ENCODE data around the gene IRF2BPL.
A peak's percentile ranks its signal among the peaks of the same experiment; 100 is the strongest.

The IRF2BPL gene

DNA sequence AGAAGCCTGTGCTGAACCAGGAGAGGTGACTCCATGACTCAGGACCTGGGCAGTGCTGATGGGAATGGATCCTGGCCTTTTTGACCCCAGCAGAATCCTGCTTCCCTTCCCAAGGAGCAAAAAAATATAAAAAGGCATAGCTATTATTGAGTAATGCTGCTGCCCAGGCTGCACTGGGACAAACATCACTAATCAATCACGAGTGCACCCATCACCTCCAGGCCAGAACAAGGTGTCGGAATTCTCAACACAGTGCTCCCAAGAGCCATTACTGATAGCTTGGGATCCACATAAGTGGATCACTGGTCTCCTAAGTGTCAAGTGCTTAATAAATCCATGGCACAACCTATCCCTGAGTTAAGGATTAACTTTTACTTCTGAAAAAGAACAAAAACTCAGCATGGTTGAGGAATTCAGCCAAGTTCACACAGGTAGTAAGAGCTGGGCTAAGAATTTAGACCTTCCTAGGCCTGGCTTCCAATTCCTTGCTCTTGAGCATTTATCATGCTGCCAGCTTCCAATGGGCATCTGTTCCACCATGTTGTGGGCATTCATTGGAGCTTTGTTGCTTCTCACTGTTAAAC lies 31.9 kb downstream of the IRF2BPL start:
- peaks cover 4% of the 10 kb centered on the region for H3K36me3 Mint-ChIP-seq (ENCODE audit: insufficient read depth)
- H3K27me3 Mint-ChIP-seq, result no peaks in the 10 kb centered on the region
- no peaks in the 10 kb centered on the region for H3K4me1 Mint-ChIP-seq
- H3K27ac Mint-ChIP-seq (ENCODE audit: low read depth), result no peak overlapping the region
- ATAC-seq (replicated peaks; ENCODE audit: extremely low read depth, poor library complexity, severe bottlenecking) (no peak), DNase-seq (ENCODE audit: low spot score in 2 of 2) (no peak)
- H3K4me3 Mint-ChIP-seq, result no peak overlapping the region
- no peaks in the 10 kb centered on the region for H3K9me3 Mint-ChIP-seq

DNA sequence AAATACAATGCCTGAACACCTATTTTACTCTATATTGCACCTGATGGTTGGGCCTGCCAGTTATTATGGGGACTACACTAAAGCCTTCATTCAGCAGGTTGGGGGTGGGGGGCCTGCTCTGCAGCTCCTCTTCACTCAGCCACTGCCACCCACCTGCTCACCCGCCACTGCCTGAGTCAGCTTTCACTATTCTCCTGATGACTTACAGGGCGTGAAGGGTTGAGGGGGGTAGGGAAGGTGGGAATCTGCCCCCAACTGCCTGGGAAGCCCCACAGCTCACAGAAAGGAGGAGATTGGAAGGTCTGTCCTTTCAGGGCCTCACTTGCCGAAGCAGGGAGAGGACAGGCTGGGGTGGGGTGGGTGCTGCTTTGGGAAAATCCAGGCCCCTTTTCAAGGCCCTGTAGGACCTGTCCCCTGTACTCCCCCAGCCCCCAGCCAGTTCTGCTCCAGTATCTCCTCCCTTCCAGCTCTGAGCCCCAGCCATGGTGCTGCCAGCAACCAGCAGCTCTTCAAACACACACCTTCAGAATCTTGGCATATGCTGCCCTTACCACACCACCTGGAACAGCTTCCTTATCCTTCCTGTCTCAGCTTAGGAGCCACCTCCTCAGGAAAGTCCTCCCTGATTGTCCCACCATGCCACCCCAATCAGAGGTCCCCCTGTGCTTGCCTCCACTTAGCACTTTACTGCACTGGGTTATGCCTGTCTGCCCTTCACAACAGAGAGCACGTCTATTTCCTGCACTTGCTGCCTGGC lies 33.1 kb downstream of the IRF2BPL start:
- Mint-ChIP-seq H3K27ac (ENCODE audit: low read depth) (no peak overlapping the region), H3K36me3 (ENCODE audit: insufficient read depth) (peaks cover 2% of the 10 kb centered on the region), H3K9me3 (no peaks in the 10 kb centered on the region), H3K4me3 (no peak overlapping the region), H3K4me1 (no peaks in the 10 kb centered on the region), H3K27me3 (no peaks in the 10 kb centered on the region)
- no peak for ATAC-seq (replicated peaks; ENCODE audit: extremely low read depth, poor library complexity, severe bottlenecking)
- no peak for DNase-seq (ENCODE audit: low spot score in 2 of 2)

DNA sequence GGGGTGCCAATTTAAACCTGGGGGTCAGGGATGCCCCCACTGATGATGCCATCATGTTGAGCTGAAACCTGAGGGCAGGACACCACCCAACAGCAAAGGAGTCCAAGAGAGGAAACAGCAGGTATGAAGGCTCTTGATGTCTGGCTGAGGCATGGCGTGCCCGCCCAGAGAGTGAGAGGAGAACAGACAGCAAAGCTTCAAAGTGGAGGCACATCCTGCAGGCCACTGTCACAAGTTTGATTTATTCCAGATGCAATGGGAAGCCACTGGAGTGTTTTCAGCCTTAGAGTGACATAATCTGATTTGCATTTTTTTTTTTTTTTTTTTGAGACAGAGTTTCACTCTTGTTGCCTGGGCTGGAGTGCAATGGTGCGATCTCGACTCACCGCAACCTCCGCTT lies 34.8 kb downstream of the IRF2BPL start:
- Mint-ChIP-seq H3K36me3 (ENCODE audit: insufficient read depth) (peaks cover 2% of the 10 kb centered on the region), H3K27me3 (no peaks in the 10 kb centered on the region), H3K27ac (ENCODE audit: low read depth) (no peak overlapping the region), H3K4me1 (no peaks in the 10 kb centered on the region), H3K9me3 (no peaks in the 10 kb centered on the region), H3K4me3 (no peak overlapping the region)
- ATAC-seq (replicated peaks; ENCODE audit: extremely low read depth, poor library complexity, severe bottlenecking), result no peak
- no peak for DNase-seq (ENCODE audit: low spot score in 2 of 2)

DNA sequence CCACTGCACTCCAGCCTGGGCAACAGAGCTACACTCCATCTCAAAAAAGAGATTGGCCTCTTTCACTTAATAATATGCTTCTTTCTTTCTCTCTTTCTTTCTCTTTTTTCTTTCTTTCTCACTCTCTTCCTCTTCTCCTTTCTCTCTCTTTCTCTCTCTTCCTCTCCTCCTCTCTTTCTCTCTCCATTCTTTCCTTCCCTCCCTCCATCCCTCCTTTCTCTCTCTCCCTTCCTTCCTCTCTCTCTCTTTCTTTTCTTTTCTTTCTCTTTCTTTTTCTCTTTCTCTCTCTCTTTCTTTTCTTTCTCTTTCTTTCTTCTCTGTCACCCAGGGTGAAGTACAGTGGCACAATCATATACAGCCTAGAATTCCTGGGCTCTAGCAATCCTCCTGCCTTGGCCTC lies 38.4 kb downstream of the IRF2BPL start:
- Mint-ChIP-seq H3K4me3 (no peak overlapping the region), H3K27ac (ENCODE audit: low read depth) (no peak overlapping the region), H3K36me3 (ENCODE audit: insufficient read depth) (peaks cover 2% of the 10 kb centered on the region), H3K4me1 (no peaks in the 10 kb centered on the region), H3K27me3 (no peaks in the 10 kb centered on the region), H3K9me3 (no peaks in the 10 kb centered on the region)
- DNase-seq (ENCODE audit: low spot score in 2 of 2), result no peak
- ATAC-seq (replicated peaks; ENCODE audit: extremely low read depth, poor library complexity, severe bottlenecking), result no peak

DNA sequence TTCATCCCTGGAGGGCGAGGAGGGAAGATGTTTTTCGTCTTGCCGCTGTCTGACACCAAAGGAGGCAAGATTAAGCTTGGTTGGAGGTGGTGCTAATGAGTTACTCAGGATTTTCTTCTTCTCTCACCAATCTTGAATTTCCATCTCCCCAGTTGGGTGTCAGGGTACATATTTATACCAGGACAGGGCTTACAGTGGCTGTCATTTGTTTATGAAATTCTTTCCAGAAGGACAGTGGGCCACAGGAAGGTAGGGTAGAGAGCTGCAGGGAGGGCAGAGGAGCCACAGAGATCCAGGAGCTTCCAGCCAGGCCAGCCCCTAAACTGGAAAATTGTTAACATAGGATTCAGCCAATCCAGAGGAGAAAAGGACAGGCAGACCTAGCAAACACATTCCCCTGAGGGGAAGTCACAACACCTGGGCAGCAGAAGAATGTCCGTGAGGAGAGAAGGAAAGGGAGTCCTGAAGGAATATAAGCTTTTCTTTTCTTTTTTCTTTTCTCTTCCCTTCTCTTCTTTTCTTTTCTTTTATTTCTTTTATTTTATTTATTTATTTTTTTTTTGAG lies 40.5 kb downstream of the IRF2BPL start:
- Mint-ChIP-seq H3K4me3 (no peak overlapping the region), H3K4me1 (no peaks in the 10 kb centered on the region), H3K27me3 (no peaks in the 10 kb centered on the region), H3K36me3 (ENCODE audit: insufficient read depth) (peaks cover 2% of the 10 kb centered on the region), H3K9me3 (no peaks in the 10 kb centered on the region), H3K27ac (ENCODE audit: low read depth) (no peak overlapping the region)
- no peak for DNase-seq (ENCODE audit: low spot score in 2 of 2)
- no peak for ATAC-seq (replicated peaks; ENCODE audit: extremely low read depth, poor library complexity, severe bottlenecking)

DNA sequence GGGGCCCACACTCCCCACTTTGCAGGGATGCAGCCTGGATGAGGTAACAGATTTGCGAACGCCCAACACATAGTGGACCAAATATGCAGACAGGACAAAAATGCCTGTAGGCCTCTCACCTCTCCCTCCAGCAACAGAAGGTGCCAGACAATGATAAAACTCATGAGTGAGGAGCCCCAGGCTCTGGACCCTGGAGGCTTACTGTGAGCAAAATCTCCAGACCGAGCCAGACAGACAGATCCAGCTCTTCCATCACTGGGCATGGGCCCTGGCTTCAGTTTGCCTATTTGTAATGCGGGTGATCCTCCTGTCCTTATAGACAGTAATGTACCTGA lies 42.3 kb downstream of the IRF2BPL start:
- DNase-seq (ENCODE audit: low spot score in 2 of 2) (no peak), ATAC-seq (replicated peaks; ENCODE audit: extremely low read depth, poor library complexity, severe bottlenecking) (no peak)
- Mint-ChIP-seq H3K4me1 (no peaks in the 10 kb centered on the region), H3K27me3 (no peaks in the 10 kb centered on the region), H3K9me3 (no peaks in the 10 kb centered on the region), H3K36me3 (ENCODE audit: insufficient read depth) (no peaks in the 10 kb centered on the region), H3K27ac (ENCODE audit: low read depth) (no peak overlapping the region), H3K4me3 (no peak overlapping the region)

DNA sequence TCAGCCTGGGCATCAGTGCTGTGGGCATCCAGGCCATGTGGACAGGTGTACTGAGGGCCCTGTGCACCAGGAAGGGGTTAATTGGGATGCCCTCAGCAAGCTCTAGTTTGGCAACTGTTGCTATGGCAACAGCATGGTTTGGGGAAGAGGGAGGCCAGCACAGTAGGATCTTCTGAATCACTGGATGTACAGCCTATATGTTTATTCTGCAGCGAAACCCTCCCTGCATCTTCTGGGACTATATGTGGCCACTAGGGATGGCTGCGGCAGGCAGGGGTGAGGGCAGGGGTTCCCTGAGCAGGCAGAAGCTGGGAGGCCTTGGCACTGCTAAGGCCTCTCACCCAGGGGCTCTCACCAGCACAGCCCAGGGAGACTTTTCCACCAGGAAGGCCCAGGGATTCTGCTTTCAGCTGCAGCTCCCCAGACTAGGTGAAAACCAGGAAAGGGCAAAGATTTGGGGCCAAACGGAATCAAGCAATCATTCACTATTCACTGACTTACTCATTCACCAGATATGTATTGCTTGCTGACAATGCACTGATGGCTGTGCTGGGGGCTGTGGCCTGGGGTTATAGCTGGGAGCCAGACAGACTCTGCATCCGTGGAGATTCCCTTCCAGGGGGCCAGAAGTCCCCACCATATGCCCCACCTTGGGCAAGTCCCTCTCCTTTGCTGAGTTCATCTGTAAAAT lies 42.8 kb downstream of the IRF2BPL start:
- no peak overlapping the region for H3K27ac Mint-ChIP-seq (ENCODE audit: low read depth)
- no peaks in the 10 kb centered on the region for H3K36me3 Mint-ChIP-seq (ENCODE audit: insufficient read depth)
- no peaks in the 10 kb centered on the region for H3K27me3 Mint-ChIP-seq
- H3K9me3 Mint-ChIP-seq, result no peaks in the 10 kb centered on the region
- ATAC-seq (replicated peaks; ENCODE audit: extremely low read depth, poor library complexity, severe bottlenecking) (no peak), DNase-seq (ENCODE audit: low spot score in 2 of 2) (no peak)
- no peaks in the 10 kb centered on the region for H3K4me1 Mint-ChIP-seq
- H3K4me3 Mint-ChIP-seq, result no peak overlapping the region

DNA sequence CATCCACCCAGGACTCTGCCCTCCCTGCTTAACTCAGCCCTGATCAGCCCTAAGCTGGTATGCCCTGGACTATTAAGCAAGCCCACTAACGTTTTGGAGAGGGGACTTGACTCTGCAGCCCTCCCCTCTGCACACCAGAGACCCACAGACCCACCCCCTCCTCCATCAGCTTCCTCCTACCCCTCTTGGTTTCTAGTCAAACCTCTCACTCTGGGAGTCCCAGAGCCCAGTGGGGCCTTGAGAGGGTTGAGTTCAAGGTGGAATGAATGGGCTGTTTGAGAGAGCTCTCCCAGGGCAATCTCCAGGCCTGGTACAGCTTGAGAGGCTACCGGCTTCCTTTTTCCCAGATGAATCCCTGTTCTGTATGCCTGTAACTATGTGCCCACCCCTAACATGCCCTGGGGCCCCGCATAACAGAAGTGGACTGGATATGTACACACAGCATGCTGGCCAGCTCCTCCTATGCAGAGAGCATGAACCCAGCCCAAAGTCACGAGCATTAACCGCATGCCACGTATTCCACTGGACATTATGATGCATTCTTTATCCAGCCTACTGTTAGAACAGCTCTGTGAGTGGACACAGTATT lies 43.6 kb downstream of the IRF2BPL start:
- DNase-seq (ENCODE audit: low spot score in 2 of 2) (no peak), ATAC-seq (replicated peaks; ENCODE audit: extremely low read depth, poor library complexity, severe bottlenecking) (no peak)
- no peaks in the 10 kb centered on the region for H3K9me3 Mint-ChIP-seq
- H3K4me1 Mint-ChIP-seq, result no peaks in the 10 kb centered on the region
- H3K27me3 Mint-ChIP-seq, result no peaks in the 10 kb centered on the region
- H3K27ac Mint-ChIP-seq (ENCODE audit: low read depth), result no peak overlapping the region
- H3K36me3 Mint-ChIP-seq (ENCODE audit: insufficient read depth), result no peaks in the 10 kb centered on the region
- H3K4me3 Mint-ChIP-seq, result no peak overlapping the region

DNA sequence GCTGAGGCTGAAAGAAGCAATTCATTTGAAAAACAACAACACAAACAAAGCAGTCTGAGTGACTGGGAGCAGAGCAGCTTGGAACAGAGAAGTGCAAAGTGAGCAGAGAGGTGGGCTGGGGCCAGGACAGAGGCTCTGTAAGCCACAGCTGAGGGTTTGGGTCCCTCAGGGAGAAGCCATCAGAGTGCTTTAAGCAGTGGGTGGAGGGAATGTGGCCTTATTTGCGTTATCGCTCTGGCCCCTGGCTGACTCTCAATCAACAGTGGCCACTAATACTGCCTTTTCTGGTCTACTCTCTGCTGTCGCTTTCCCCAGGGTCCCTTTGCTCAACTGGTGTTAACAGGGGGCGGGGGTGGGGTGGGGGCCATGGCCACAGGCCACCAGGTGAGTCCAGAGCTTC lies 44.2 kb downstream of the IRF2BPL start:
- DNase-seq (ENCODE audit: low spot score in 2 of 2), result no peak
- Mint-ChIP-seq H3K36me3 (ENCODE audit: insufficient read depth) (no peaks in the 10 kb centered on the region), H3K27me3 (no peaks in the 10 kb centered on the region), H3K27ac (ENCODE audit: low read depth) (no peak overlapping the region), H3K4me1 (no peaks in the 10 kb centered on the region), H3K9me3 (no peaks in the 10 kb centered on the region), H3K4me3 (no peak overlapping the region)
- no peak for ATAC-seq (replicated peaks; ENCODE audit: extremely low read depth, poor library complexity, severe bottlenecking)

DNA sequence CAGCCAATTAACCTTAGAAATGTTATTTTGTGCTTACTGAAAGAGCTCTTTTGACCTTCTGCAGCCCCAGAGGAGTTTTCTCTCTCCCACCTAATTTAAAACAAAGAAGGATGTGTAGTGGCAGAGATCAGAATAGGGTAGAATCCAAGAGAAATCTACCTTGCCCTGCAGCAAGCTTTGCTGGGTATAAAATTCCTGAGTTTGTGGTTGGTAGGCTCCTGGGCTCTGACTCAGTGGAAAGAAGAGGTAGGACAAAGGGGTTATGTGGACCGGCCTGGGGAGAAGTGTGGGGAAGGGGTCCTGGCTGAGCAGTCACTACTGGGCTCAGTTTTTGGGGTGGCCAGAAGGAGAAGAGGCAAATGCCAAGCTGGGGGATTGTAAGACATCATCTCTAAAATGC lies 46.8 kb downstream of the IRF2BPL start:
- Mint-ChIP-seq H3K27ac (ENCODE audit: low read depth) (no peak overlapping the region), H3K27me3 (no peaks in the 10 kb centered on the region), H3K4me1 (peaks cover 9% of the 10 kb centered on the region), H3K36me3 (ENCODE audit: insufficient read depth) (no peaks in the 10 kb centered on the region), H3K4me3 (no peak overlapping the region), H3K9me3 (no peaks in the 10 kb centered on the region)
- DNase-seq (ENCODE audit: low spot score in 2 of 2) (no peak), ATAC-seq (replicated peaks; ENCODE audit: extremely low read depth, poor library complexity, severe bottlenecking) (no peak)

DNA sequence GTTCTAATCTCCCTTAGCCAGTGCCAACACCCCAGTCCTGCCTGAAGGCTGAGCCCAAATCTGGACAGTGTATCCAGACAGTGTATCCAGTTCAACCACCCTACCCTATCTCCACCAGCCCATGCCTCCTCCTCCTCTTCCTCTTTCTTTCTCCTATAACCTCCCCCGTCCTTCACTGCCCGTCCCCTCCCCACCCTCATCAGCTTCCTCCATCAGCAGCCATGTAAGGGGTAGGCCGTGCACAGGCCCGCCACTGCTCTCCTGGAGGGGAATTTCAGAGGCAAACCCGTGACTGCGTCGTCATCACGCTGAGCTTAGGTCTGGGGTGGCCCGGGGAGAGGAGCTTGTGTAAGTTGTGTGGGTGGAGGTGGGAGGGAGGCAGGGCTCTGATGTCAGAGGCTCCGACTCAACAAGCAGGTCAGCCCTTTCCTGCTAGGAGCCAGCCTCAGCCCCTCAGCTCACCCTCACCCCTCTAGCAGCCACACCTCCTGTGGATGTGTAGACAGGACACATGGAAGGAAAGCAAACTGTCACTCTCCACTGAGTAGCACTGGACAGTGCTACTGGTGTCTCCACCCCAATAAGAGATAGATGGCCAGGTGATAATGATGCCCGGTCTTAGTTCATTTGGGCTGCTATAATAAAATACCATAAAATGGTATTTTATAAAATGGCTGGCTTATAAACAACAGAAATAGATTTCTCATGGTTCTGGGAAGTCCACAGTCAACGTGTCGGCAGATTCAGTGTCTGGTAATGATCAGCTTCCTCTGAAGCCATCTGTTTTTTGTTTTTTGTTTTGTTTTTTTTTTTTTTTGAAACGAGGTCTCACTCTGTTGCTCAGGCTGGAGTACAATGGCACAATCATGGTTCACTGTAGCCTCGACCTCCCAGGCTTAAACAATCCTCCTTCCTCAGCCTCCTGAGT lies 50.5 kb downstream of the IRF2BPL start:
- DNase-seq (ENCODE audit: low spot score in 2 of 2) (peak; percentile 45 to 76), ATAC-seq (replicated peaks; ENCODE audit: extremely low read depth, poor library complexity, severe bottlenecking) (peak; percentile 99)

More for the DNA sequence above, 50.5 kb downstream of the IRF2BPL start:
- Mint-ChIP-seq H3K9me3 (no peaks in the 10 kb centered on the region), H3K4me3 (no peak overlapping the region), H3K27ac (ENCODE audit: low read depth) (peak overlapping the region; percentile 70), H3K36me3 (ENCODE audit: insufficient read depth) (no peaks in the 10 kb centered on the region), H3K4me1 (peaks cover 13% of the 10 kb centered on the region), H3K27me3 (no peaks in the 10 kb centered on the region)

Data from central memory CD8-positive, alpha-beta T cell (primary cell).